ENCODE results near the gene TANGO2. TPM values are rescaled to one million over a fixed set of nuclear protein-coding genes. Genes with fewer than 3 reads are reported as not detected.

The TANGO2 gene
- total and polyA plus RNA-seq, 10 of the 15 experiments (the other 5 are each of a cell fraction or from before 2014, with no cell fraction given) = 4.0 to 24.8 (median 20.9) TPM

GRCh38 chr22:19990609-19991394 is 30.1 kb upstream of the TANGO2 start:
- CTCF ChIA-PET = no interaction called here
- ATAC-seq (no peak), FAIRE-seq (no peak), DNase-seq (ENCODE audit: low read depth, low spot score) (no peak)
- peaks cover 0 to 2% of the 10 kb centered on the region in 2 experiments; a peak in 2 of 4 replicates for H3K27me3 ChIP-seq (replicated peaks in 1 of 2; ENCODE audit: control insufficient read depth in 2 of 2, insufficient read depth in 2 of 2, low read length in 1 of 2)
- H4K20me1 ChIP-seq (ENCODE audit: control insufficient read depth, insufficient read depth) = no peaks in the 10 kb centered on the region
- no peaks in the 10 kb centered on the region for H3K9me3 ChIP-seq (replicated peaks; ENCODE audit: control insufficient read depth, insufficient read depth, low read length)
- intact Hi-C loops (cut with micrococcal nuclease; ENCODE audit: unreplicated experiment) (no loop called here), in situ Hi-C loops (cut with MboI) (no loop called here)
- RAD21 ChIA-PET (ENCODE audit: unreplicated experiment) = no interaction called here
- no peaks in the 10 kb centered on the region for H3K36me3 ChIP-seq (ENCODE audit: control insufficient read depth in 2 of 2, insufficient read depth in 2 of 2, low read length in 1 of 2)
- no peak overlapping the region for H3K9ac ChIP-seq (ENCODE audit: control insufficient read depth, insufficient read depth, low read length)
- H3K4me2 ChIP-seq (ENCODE audit: control insufficient read depth, insufficient read depth) = no peak overlapping the region
- H3K4me3 ChIP-seq = no peak overlapping the region
- H3K79me2 ChIP-seq (ENCODE audit: control insufficient read depth, insufficient read depth, low read length) = no peaks in the 10 kb centered on the region
- no peaks in the 10 kb centered on the region for H3K4me1 ChIP-seq (ENCODE audit: control insufficient read depth, insufficient read depth, low read length)
- SMC1A ChIA-PET (ENCODE audit: uncharacterized antibody, unreplicated experiment) = no interaction called here
- POLR2A ChIA-PET = no interaction called here
- 65% methylated on average over 18 of the region's 20 CpGs for WGBS (ENCODE audit: insufficient coverage, insufficient replicate concordance, low lambda C conversion rate, missing lambda C conversion rate)
- no peak overlapping the region for H3K27ac ChIP-seq (ENCODE audit: control insufficient read depth, insufficient read depth)
- TF ChIP-seq, protein P1, sequence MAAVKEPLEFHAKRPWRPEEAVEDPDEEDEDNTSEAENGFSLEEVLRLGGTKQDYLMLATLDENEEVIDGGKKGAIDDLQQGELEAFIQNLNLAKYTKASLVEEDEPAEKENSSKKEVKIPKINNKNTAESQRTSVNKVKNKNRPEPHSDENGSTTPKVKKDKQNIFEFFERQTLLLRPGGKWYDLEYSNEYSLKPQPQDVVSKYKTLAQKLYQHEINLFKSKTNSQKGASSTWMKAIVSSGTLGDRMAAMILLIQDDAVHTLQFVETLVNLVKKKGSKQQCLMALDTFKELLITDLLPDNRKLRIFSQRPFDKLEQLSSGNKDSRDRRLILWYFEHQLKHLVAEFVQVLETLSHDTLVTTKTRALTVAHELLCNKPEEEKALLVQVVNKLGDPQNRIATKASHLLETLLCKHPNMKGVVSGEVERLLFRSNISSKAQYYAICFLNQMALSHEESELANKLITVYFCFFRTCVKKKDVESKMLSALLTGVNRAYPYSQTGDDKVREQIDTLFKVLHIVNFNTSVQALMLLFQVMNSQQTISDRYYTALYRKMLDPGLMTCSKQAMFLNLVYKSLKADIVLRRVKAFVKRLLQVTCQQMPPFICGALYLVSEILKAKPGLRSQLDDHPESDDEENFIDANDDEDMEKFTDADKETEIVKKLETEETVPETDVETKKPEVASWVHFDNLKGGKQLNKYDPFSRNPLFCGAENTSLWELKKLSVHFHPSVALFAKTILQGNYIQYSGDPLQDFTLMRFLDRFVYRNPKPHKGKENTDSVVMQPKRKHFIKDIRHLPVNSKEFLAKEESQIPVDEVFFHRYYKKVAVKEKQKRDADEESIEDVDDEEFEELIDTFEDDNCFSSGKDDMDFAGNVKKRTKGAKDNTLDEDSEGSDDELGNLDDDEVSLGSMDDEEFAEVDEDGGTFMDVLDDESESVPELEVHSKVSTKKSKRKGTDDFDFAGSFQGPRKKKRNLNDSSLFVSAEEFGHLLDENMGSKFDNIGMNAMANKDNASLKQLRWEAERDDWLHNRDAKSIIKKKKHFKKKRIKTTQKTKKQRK (IDR thresholded peaks at IDR 0.05; ENCODE audit: low read depth, low read length) = no peak
- BruUV-seq (replicated peaks) = no TSS peak
- H2AFZ ChIP-seq (ENCODE audit: control insufficient read depth, low read depth, low read length) = no peak overlapping the region

DNA sequence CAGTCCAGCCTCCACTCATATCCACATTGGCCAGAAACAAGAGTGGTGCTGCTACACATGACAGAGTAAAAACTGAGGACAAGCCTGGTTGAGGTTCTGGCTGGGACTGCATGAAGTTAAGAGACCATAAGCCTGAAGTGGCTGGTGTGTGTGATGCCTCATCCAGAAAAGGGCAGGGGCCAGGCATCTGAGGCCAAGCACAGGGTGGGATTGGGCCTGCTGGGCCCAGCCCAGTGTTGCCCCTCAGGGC is 29.6 kb upstream of the TANGO2 start:
- Histone ChIP-seq H3K4me2 (ENCODE audit: control insufficient read depth, insufficient read depth) (no peak overlapping the region), H4K20me1 (ENCODE audit: control insufficient read depth, insufficient read depth) (no peaks in the 10 kb centered on the region), H3K27ac (ENCODE audit: control insufficient read depth, insufficient read depth) (no peak overlapping the region), H3K79me2 (ENCODE audit: control insufficient read depth, insufficient read depth, low read length) (no peaks in the 10 kb centered on the region), H3K27me3 (replicated peaks in 1 of 2; ENCODE audit: control insufficient read depth in 2 of 2, insufficient read depth in 2 of 2, low read length in 1 of 2) (no peaks in the 10 kb centered on the region; a peak in 2 of 4 replicates), H3K4me1 (ENCODE audit: control insufficient read depth, insufficient read depth, low read length) (no peaks in the 10 kb centered on the region), H3K4me3 (no peak overlapping the region), H3K9me3 (replicated peaks; ENCODE audit: control insufficient read depth, insufficient read depth, low read length) (no peaks in the 10 kb centered on the region), H2AFZ (ENCODE audit: control insufficient read depth, low read depth, low read length) (no peak overlapping the region), H3K36me3 (ENCODE audit: control insufficient read depth in 2 of 2, insufficient read depth in 2 of 2, low read length in 1 of 2) (no peaks in the 10 kb centered on the region), H3K9ac (ENCODE audit: control insufficient read depth, insufficient read depth, low read length) (no peak overlapping the region)
- POLR2A ChIA-PET = no interaction called here
- in situ Hi-C loops (cut with MboI) (no loop called here), intact Hi-C loops (cut with micrococcal nuclease; ENCODE audit: unreplicated experiment) (no loop called here)
- FAIRE-seq = no peak
- SMC1A ChIA-PET (ENCODE audit: uncharacterized antibody, unreplicated experiment) = no interaction called here
- no peak for DNase-seq (ENCODE audit: low read depth, low spot score)
- RAD21 ChIA-PET (ENCODE audit: unreplicated experiment) = no interaction called here
- BruUV-seq (replicated peaks) = no TSS peak
- CTCF ChIA-PET = no interaction called here
- no peak for ATAC-seq
- TF ChIP-seq BACH1 (IDR thresholded peaks at IDR 0.05; ENCODE audit: borderline replicate concordance) = no peak
- no peak for TF ChIP-seq TBL1XR1 (IDR thresholded peaks at IDR 0.05; ENCODE audit: low read depth, low read length)
- TF ChIP-seq EZH2 (IDR thresholded peaks at IDR 0.05; ENCODE audit: borderline replicate concordance, control insufficient read depth, low read depth, low read length) = no peak
- TF ChIP-seq NFXL1 (IDR thresholded peaks at IDR 0.05; ENCODE audit: borderline replicate concordance) = no peak
- no peak for TF ChIP-seq KDM1A (IDR thresholded peaks at IDR 0.05; ENCODE audit: borderline replicate concordance)
- TF ChIP-seq PAX5 (IDR thresholded peaks at IDR 0.05; ENCODE audit: borderline replicate concordance, low read depth, low read length) = no peak
- TF ChIP-seq ZNF217 (IDR thresholded peaks at IDR 0.05) = no peak
- TF ChIP-seq WRNIP1 (IDR thresholded peaks at IDR 0.05; ENCODE audit: borderline replicate concordance, low read depth, low read length) = no peak
- TF ChIP-seq SRF (IDR thresholded peaks at IDR 0.05; ENCODE audit: low read depth in 2 of 2, low read length in 2 of 2) = no peak
- TF ChIP-seq, protein P2, sequence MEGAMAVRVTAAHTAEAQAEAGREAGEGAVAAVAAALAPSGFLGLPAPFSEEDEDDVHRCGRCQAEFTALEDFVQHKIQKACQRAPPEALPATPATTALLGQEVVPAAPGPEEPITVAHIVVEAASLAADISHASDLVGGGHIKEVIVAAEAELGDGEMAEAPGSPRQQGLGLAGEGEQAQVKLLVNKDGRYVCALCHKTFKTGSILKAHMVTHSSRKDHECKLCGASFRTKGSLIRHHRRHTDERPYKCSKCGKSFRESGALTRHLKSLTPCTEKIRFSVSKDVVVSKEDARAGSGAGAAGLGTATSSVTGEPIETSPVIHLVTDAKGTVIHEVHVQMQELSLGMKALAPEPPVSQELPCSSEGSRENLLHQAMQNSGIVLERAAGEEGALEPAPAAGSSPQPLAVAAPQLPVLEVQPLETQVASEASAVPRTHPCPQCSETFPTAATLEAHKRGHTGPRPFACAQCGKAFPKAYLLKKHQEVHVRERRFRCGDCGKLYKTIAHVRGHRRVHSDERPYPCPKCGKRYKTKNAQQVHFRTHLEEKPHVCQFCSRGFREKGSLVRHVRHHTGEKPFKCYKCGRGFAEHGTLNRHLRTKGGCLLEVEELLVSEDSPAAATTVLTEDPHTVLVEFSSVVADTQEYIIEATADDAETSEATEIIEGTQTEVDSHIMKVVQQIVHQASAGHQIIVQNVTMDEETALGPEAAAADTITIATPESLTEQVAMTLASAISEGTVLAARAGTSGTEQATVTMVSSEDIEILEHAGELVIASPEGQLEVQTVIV (IDR thresholded peaks at IDR 0.05; ENCODE audit: borderline replicate concordance, partially characterized antibody) = no peak
- no peak for TF ChIP-seq GATAD2B (conservative IDR thresholded peaks at IDR 0.05; ENCODE audit: low read depth)
- TF ChIP-seq STAT1 (conservative IDR thresholded peaks at IDR 0.05) = no peak
